HG03460 (cell line): Measurements from ENCODE around the gene CEP104.

Experiments
- ATAC-seq: cut with Tn5 transposase; IDR thresholded peaks from one replicate; pipeline ENCODE4 v1.9.1; 2021; ENCODE audit not compliant: unreplicated experiment

Gene CEP104

GRCh38 chr1:3894626-3895278 is 37.7 kb upstream of the CEP104 start:
- no peak for ATAC-seq

- ATAC-seq = no peak
Observed at GRCh38 chr1:3893190-3893589, 36.2 kb upstream of the CEP104 start.

- no peak for ATAC-seq
Observed at GRCh38 chr1:3892748-3893147, 35.7 kb upstream of the CEP104 start.

GRCh38 chr1:3891329-3891865 is 34.4 kb upstream of the CEP104 start:
- ATAC-seq = no peak

GRCh38 chr1:3890389-3891328 is 33.6 kb upstream of the CEP104 start:
- no peak for ATAC-seq

GRCh38 chr1:3889936-3890335 is 32.9 kb upstream of the CEP104 start:
- ATAC-seq = no peak

GRCh38 chr1:3888301-3888700 is 31.3 kb upstream of the CEP104 start:
- no peak for ATAC-seq

GRCh38 chr1:3886691-3887090 is 29.7 kb upstream of the CEP104 start:
- ATAC-seq = no peak

- ATAC-seq = no peak
Observed at GRCh38 chr1:3886106-3886670, 29.2 kb upstream of the CEP104 start.

GRCh38 chr1:3885611-3886010 is 28.6 kb upstream of the CEP104 start:
- ATAC-seq = no peak

- no peak for ATAC-seq
Observed at GRCh38 chr1:3884966-3885365, 28.0 kb upstream of the CEP104 start.

- ATAC-seq = no peak
Observed at GRCh38 chr1:3883194-3883925, 26.3 kb upstream of the CEP104 start.

GRCh38 chr1:3881193-3881480 is 24.1 kb upstream of the CEP104 start:
- ATAC-seq = no peak

- no peak for ATAC-seq
Observed at GRCh38 chr1:3880429-3881192, 23.6 kb upstream of the CEP104 start.

GRCh38 chr1:3879787-3880428 is 22.9 kb upstream of the CEP104 start:
- ATAC-seq = no peak

- ATAC-seq = no peak
Observed at GRCh38 chr1:3879099-3879498, 22.1 kb upstream of the CEP104 start.

- no peak for ATAC-seq
Observed at GRCh38 chr1:3876716-3877115, 19.7 kb upstream of the CEP104 start.

GRCh38 chr1:3874736-3875135 is 17.7 kb upstream of the CEP104 start:
- ATAC-seq = no peak

- ATAC-seq = no peak
Observed at GRCh38 chr1:3872546-3872945, 15.5 kb upstream of the CEP104 start.

GRCh38 chr1:3871451-3871805 is 14.4 kb upstream of the CEP104 start:
- ATAC-seq = no peak
